Measurements from ENCODE around the gene GFRA3. TPM values are rescaled to one million over a fixed set of nuclear protein-coding genes. Genes with fewer than 3 reads are reported as not detected.
A peak's percentile ranks its signal among the peaks of the same experiment; 100 is the strongest.

GFRA3 gene
- total RNA-seq, 1 donor from 2014 or later = 4.3 TPM

DNA sequence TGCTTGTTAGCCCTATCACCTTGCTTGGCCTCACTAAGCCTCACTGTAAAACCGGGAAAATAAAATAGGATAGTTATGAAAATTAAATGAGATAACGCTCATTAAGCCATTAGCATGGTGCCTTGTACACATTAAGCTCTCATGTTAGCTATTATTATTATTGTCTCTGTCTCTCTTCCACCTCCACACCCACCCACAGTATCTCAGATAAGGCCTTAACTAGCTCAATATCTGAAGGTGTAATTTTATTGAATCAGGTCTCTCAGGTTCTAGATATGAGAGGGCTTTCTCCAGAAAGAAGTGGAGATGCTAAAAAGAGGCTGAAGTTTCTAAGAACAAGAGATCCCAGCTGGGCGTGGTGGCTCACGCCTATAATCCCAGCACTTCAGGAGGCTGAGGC, 27.6 kb downstream of the GFRA3 start:
- DNase-seq = no peak

DNA sequence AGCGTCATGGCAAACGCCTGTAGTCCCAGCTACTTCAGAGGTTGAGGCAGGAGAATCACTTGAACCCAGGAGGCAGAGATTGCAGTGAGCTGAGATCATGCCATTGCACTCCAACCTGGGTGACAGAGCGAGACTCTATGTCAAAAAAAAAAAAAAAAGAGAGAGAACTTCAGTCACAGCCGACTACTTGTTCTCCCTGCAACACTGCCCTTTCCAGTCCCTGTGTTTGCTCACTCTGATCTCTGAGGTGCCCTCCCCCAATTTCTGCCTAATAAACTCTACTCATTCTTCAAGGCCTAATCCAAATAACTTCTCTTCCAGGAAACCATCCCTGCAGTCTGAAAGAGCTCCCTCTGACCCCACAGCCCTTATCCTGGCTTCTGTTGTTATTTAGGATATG, 28.1 kb downstream of the GFRA3 start:
- DNase-seq = no peak

DNA sequence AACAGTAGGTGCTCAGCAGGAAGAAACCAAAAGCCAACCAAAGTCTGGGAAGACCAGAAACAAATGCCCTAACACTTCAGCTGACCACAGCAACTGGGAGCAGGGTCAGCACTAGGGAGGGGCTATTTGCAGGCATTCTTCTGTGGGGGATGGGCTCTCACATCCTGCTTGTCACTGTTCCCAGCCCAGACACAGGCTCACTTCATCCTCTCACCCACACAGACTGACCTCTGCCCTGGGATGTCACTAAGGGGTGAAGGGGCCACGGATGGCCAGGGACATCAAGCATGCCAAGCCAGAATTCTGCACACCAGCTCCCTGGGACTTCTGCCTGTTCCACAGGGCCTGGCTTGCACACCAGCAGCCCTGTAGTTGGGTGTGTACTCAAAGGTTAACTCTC, 28.7 kb downstream of the GFRA3 start:
- DNase-seq = no peak

DNA sequence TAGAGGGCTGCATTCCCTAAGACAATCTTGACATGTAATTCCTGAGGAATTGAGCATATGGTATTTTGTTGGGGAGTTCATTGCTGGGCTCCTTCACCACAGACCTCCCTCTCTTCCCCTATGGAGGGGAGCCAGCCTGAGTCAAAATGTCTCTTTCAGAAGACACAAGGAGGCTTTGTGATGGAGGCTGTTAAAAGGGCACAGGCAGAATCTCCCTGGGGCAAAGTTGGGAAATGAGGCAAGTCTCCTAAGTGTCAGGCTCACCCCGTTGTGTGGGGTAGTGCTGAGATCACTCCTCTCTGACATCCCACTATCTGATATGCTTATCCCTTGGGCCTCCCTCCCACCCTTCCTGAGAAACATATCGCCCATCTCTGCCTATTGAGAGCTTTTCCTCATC, 30.6 kb downstream of the GFRA3 start:
- DNase-seq = peak; percentile 21

DNA sequence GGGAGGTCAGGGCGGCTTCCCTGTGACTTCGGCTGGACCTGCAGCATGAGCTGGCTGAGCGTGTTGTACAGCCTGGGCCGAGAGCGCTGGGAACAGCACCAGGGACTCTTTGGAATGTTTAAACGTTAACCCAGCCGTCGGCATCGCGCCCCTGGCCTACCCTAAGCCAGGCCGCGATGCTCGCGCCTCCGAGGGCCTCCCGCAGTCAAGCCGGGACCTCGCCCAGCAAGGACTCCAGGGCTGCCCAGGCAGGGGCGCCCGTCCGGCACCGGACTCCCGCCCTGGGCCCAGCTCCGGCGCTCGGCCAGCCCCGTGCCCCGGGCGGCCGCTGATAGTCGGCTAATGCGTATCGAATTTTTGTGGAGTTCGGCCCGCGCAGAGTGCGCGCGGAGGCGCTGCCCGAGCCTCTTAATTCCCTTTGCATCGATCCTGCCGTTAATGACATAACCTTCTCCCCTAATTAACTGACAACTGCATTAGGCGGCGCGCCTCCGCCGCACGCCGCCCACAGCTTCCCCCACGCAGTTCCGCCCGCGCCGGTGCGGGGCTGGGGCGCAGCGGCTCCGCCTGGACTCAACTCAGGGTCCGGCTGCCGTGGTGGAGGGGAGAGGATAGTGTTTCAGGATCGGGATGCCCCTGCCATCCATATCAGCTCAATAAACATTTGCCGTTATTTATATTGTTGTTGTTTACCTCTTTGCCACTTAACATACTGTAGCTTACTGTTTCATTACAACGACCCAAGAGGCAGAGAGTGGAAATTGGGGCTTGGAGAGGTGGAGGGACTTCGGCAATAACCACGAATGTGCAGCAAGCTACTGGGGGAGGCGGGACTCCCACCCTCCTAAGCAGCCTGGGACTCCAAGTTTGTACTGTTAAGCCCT, 32.5 kb downstream of the GFRA3 start:
- DNase-seq = no peak

DNA sequence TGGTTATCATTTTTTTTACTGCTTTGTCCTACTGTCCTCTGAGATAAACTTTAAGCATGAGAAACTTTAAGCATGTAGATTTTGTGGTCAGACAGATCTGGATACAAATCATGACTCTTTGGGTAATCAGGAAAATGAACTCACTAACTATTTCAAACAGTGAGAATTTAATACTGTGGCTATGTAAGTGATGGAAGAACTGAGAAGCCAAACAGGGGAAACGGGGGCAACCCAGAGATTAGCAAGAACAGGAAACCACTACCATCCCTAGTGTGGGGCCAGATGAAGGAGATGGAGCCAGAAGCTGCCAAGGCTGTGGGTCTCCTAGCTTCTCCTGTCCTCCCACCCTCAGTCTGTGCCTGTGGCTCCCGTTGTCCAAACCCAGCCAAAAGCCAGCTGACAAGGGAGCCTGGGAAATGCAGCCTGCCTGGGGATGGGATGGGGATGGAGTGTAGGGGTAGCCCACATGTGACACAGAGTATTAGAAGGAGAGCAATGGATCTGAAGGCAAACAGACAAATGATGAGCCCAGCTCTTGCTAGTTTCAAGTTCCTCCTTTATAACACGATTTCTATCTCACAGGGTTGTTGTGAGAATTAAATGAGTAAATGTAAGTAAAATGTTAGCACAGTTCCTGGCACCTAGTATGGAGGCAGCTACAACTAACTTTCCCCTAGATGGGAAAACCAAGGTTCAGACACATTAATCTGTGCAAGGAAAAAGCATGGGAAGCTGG, 33.6 kb downstream of the GFRA3 start:
- DNase-seq = no peak

DNA sequence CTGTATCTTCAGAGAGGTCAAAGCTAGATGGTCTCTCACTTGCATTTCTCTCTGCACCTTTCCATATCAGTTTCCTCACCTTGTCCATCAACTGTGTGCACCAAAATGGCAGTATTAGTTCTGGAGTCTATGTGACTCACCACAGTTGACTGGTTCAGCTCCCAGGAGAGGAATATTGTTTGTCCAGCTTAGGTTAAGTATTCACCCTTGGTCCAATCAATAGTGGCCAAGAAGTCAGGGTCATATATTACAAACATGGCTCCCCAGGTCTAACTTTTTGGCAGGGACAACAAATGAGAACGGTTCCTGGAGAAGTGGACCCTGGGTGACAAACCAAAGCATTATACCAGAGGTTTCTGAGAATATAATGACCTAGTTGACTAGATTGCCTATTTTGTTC, 36.4 kb downstream of the GFRA3 start:
- DNase-seq = no peak

DNA sequence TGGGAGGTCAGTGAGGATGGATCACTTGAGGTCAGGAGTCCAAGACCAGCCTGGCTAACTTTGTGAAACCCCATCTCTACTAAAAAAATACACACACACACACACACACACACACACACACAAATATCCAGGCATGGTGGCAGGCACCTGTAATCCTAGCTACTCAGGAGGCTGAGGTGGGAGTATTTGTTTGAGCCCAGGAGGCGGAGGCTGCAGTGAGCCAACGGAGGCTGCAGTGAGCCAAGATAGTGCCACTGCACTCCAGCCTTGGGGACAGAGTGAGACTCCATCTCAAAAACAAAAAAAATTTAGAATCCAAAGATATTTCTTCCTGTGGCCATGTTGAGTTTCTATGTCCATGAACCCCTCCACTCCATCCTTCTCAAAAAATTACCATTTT, 39.8 kb downstream of the GFRA3 start:
- DNase-seq = no peak

DNA sequence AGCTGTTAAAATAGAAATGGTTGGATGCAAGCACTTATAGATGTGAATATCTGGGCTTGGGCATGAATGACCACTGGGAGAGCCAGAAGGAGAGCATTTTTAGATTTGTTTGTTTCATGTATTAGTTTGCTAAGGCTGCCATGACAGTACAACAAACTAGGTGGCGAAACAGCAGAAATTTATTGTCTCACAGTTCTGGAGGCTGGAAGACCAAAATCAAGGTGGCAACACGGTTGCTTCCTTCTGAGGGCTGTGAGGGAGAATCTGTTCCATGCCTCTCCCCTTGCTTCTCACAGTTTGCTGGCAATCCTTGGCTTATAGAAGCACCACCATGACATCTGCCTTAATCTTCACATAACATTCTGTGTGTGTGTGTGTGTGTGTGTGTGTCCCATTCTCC, 41.1 kb downstream of the GFRA3 start:
- DNase-seq = no peak

DNA sequence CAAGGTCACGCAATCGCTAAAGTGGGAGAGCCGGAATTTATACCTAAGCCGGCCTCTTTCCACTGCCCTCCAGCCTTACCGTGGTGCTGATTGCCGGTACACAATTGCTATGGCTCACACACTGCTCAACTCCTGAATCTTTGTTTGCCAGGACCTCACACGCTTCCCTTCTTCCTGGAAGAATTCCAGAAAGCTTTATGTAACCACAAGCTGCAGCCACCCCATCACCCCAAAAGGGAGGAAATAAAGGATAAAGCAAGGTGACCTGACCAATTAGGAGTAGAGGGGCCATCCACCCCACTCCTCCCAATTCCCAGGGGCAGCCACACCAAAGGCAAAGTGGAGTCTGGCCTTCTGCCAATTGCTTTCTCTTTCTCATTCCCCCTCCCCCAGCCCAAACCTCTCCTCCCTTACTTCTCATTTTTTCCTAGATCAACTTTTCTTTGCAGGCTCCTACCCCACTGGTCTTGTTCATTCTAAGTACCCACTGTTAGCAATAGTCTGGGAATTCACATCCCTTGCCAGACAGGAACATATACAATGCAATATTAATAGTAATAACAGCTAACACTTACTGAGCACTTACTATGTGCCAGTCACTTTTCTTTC, 43.3 kb downstream of the GFRA3 start:
- no peak for DNase-seq

DNA sequence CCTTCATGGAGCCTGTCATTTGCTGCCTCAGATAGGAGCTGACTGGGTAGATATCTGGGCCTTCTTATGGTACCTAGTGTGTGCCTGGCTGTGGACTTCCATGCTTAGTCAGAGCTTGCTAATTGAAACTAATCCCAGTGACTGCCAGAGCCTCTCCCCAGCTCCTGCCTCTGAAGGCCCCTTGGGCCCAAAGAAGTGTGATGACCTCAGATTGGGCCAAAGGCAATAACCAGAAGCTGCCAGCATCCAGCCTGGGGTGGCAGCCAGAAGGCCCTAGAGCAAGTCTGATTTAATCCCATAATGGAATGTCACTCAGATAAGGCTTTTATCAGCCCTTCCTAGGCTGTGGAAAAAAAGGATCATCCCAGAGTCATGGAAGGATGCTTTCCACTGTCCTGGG, 44.2 kb downstream of the GFRA3 start:
- no peak for DNase-seq

DNA sequence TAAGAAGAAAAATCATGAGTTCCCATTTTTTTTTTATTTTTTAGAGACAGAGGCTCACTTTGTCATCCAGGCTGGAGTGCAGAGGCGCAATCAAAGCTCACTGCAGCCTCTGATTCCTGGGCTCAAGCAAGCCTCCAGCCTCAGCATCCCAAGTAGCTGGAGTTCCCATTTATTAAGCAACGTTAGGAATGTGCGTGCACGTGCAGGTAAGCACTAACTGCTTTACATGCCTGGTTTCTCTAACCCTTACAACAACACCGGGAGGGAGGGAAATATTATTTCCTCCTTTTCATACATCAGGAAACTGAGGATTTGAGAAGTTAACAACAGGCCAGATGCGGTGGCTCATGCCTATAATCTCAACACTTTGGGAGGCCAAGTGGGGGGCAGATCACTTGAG, 45.0 kb downstream of the GFRA3 start:
- DNase-seq = no peak

DNA sequence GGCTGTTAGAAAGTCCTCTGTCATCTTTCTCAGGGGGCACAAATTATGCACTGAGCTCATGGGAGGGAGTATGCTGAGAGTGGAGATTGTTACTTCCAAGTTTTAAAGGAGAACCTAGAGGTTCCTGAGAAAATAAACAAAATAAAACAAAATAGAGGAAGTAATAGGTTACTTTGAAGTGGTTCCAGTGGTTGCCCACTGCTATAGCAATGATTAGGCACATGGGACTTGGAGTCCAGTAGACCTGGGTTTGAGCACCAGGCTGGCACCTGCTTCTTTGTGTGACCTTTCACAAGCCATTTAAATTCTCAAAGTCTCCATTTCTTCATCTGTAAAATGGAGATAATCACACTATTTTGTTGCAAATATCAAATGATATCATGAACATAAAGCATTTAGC, 47.5 kb downstream of the GFRA3 start:
- no peak for DNase-seq

DNA sequence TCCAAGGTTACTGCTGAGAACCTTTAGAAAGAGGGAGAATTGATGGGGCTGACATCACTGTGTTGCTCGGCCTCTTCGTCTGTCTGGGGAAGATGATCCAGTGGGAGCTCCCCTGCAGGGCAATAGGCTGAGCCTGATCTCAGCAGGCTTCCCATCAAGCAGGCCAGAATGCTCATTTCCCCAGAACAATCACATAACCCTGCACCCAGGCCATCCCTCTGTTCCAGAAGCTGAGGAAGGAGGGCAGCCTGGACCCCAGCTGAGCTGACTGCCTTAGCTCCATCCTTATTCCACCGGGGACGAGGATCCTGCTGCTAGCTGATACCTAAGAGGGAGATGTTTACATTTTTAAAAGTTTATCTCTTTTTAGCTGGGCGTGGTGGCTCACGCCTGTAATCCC, 49.7 kb downstream of the GFRA3 start:
- no peak for DNase-seq

DNA sequence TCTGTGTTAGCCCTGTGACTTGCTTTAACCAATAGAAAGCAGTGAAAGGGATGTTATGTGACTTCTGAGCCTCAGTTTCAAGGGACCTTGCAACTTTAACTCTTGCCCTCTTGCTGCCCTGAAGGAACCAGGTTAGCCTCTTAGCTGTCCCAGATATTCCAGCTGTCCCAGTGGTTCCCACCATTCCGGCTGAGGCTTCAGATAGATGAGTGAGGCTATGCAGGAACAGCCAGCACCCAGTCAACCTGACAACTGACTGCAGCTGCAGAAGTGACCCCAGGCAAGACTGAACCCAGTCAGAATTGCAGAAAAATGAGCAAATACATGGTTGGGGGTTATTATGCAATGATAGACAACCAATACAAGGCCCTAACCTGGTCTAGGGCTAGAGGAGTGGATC, 50.9 kb downstream of the GFRA3 start:
- no peak for DNase-seq

DNA sequence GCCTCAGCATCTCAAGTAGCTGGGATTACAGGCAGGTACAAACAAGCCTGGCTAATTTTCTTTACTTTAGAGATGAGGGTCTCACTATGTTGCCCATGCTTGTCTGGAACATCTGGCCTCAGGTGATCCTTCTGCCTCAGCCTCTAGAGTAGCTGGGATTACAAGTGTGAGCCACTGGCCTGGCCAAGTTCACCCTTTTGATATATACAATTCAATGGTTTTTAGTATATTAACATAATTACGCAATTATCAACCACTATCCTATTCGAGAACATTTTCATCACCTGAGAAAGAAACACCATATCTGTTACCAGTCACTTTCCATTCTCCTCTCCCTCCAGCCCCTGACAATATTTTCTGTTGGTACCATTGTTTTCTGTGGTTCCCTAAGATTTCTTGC, 57.6 kb downstream of the GFRA3 start:
- no peak for DNase-seq

DNA sequence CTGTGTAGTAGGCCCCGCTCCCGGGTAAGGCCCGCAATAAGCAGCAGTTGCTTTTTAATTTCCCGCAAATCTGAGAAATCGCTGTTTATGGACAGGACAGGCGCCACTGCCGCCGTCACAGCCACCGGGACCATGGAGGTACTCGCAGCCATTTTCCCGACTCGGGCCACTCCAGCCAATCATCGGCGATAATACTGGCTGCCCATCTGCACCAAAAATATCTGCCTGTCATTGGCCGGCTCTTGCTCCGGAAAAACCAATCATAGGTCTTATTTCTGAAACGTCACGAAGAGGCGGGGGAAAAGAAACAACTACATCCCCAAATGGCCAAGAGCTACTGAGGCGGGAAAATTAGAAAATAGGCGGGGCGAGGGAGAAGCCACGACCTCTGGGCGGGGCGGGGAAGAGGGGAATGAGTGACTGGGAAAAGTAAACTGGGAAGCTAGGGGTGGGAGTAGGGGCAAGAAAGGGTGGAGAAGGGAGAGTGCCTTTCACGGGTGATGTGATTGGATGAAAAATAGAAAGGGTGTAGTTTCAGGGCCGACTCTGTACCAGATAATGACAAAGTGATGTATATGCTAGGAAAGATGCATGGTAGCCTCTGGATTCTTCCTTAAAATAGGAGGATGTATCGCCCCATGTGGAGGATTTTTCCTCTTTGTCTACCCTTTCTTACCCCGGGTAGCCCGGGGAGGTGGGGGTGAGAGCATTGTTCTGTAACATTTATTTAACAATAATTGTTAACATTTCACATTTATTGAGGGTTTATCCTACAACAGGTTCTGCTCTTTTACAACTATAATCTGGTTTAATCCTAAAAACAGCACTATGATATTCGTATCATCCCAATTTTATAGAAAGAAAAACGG, 61.0 kb downstream of the GFRA3 start, which contains the start of gene CDC23:
Gene CDC23, minus strand, starts transcription at position 163 of the 869 bp plus-strand sequence. Its CDS starts 11 bp downstream, at position 152.
- DNase-seq = peak; percentile 98

DNA sequence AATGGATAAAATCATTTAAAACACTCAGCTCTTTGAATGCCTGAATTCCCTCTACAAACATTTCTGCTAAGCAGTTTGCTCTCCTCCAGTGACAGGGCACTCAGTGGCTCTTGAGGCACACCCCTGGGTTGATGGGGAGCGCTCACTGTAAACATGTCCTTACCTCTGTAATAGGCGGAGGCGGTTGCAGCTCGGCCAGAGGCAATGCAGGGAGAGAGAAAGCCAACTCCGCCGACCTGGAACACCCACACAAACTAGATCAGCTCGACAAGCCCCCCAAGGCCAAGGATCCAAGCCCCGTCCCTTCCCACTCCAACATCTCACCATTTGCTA, 61.6 kb downstream of the GFRA3 start:
- no peak for DNase-seq

DNA sequence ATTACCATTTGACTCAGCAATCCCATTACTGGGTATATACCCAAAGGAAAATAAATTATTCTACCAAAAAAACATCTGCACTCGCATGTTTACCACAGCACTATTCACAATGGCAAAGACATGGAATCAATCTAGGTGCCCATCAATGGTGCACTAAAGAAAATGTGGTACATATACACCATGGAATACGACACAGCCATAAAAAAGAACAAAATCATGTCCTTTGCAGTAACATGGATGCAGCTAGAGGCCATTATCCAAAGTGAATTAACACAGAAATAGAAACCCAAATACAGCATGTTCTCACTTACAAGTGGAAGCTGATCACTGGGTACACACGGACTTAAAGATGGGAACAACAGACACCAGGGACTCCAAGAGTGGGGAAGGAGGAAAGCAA, 63.4 kb downstream of the GFRA3 start:
- DNase-seq = no peak

Data from skin of body (tissue), 2 donors.